PC-9 (cell line): ENCODE measurements around the gene ZNF81. TPM values are rescaled to one million over a fixed set of nuclear protein-coding genes. Genes with fewer than 3 reads are reported as not detected.
"Not testable (repeated sequence)": the region's sequence is repeated elsewhere in the genome, so short reads cannot be mapped to it uniquely, and the experiment has no call there.

Source experiments
- BruUV-seq: library from RNA; stranded (reverse); fragments of 400-500 nt; replicated peaks from 2 replicates; lab custom pipeline; 2021; lab: Mats Ljungman, UMichigan
- CTCF ChIA-PET: fragments of 300-600 bp; sonication (Branson Sonifier 250); formaldehyde crosslinking; loops from one replicate; lab custom pipeline; 2022; ENCODE audit warnings: antibody characterized with exemption; lab: Charles Lee
- POLR2A ChIA-PET: fragments of 300-600 bp; sonication (Branson Sonifier 250); formaldehyde crosslinking; loops from one replicate; lab custom pipeline; 2022; ENCODE audit warnings: antibody characterized with exemption; ENCODE audit not compliant: unreplicated experiment; lab: Charles Lee
- DNase-seq, 2 experiments: peaks; one replicate each; pipeline versions ENCODE4 v3.0.0 to v3.0.0-alpha.2; 2015 to 2022; ENCODE audit warnings: mixed read lengths in 1 of 2
- H2AFZ ChIP-seq: fragments of 200-600 bp; sonication (generic); 2 replicates; pipeline ENCODE4 v1.8.1; 2017; ENCODE audit warnings: antibody characterized with exemption
- H3F3A ChIP-seq: fragments of 200-600 bp; sonication (generic); 2 replicates; pipeline ENCODE4 v1.8.1; 2017; ENCODE audit warnings: antibody characterized with exemption, mild to moderate bottlenecking, low read depth; ENCODE audit not compliant: insufficient read depth
- H3K27ac ChIP-seq: fragments of 200-600 bp; sonication (generic); 2 replicates; pipeline ENCODE4 v1.6.1; 2016; ENCODE audit warnings: mixed run types
- H3K27me3 ChIP-seq: fragments of 200-600 bp; sonication (generic); 2 replicates; pipeline ENCODE4 v1.6.1; 2016; ENCODE audit warnings: low read depth, mixed run types; ENCODE audit not compliant: insufficient read depth
- H3K36me3 ChIP-seq: fragments of 200-600 bp; sonication (generic); 2 replicates; pipeline ENCODE4 v1.6.1; 2016; ENCODE audit warnings: low read depth, mixed run types
- H3K4me1 ChIP-seq: fragments of 200-600 bp; sonication (generic); replicated peaks from 2 replicates; pipeline ENCODE4 v1.6.1; 2016; ENCODE audit warnings: mixed run types; ENCODE audit not compliant: insufficient read depth
- H3K4me2 ChIP-seq: fragments of 200-600 bp; sonication (generic); 2 replicates; pipeline ENCODE4 v1.6.1; 2017; ENCODE audit warnings: mixed run types
- H3K4me3 ChIP-seq: fragments of 200-600 bp; sonication (generic); 2 replicates; pipeline ENCODE4 v1.6.1; 2016; ENCODE audit warnings: mixed run types
- H3K79me2 ChIP-seq: fragments of 200-600 bp; sonication (generic); 2 replicates; pipeline ENCODE4 v1.6.1; 2017; ENCODE audit warnings: low read depth, mixed run types
- H3K9me2 ChIP-seq: fragments of 200-600 bp; sonication (generic); 2 replicates; pipeline ENCODE4 v1.8.1; 2017; ENCODE audit warnings: mild to moderate bottlenecking; ENCODE audit not compliant: insufficient read depth
- H3K9me3 ChIP-seq: fragments of 200-600 bp; sonication (generic); 2 replicates; pipeline ENCODE4 v1.8.1; 2016; ENCODE audit warnings: low read depth; ENCODE audit not compliant: insufficient read depth
- H4K20me1 ChIP-seq: fragments of 200-600 bp; sonication (generic); 2 replicates; pipeline ENCODE4 v1.8.1; 2017; ENCODE audit not compliant: insufficient read depth
- EZH2 ChIP-seq: fragments of 200-600 bp; sonication (generic); IDR thresholded peaks from 2 replicates; pipeline ENCODE4 v1.8.0; 2017; ENCODE audit warnings: antibody characterized with exemption, low read depth
- intact Hi-C: fragments of 100-400 bp; cut with micrococcal nuclease; formaldehyde crosslinking; loops from one replicate; pipeline ENCODE4 v1.10.0; 2022; ENCODE audit not compliant: unreplicated experiment
- total RNA-seq: library from RNA; stranded (reverse); gene quantifications from 2 replicates; pipeline ENCODE4 v1.2.3, GENCODE V29; 2021
- TF ChIP-seq, protein P1 (sequence below): fragments of 200-600 bp; sonication (generic); conservative IDR thresholded peaks from 2 replicates; pipeline ENCODE4 v1.6.1; 2017; ENCODE audit warnings: mixed run types, antibody characterized with exemption, mild to moderate bottlenecking, moderate library complexity

ZNF81 gene
- total RNA-seq, 1 experiment from 2014 or later: 2.0 TPM

DNA sequence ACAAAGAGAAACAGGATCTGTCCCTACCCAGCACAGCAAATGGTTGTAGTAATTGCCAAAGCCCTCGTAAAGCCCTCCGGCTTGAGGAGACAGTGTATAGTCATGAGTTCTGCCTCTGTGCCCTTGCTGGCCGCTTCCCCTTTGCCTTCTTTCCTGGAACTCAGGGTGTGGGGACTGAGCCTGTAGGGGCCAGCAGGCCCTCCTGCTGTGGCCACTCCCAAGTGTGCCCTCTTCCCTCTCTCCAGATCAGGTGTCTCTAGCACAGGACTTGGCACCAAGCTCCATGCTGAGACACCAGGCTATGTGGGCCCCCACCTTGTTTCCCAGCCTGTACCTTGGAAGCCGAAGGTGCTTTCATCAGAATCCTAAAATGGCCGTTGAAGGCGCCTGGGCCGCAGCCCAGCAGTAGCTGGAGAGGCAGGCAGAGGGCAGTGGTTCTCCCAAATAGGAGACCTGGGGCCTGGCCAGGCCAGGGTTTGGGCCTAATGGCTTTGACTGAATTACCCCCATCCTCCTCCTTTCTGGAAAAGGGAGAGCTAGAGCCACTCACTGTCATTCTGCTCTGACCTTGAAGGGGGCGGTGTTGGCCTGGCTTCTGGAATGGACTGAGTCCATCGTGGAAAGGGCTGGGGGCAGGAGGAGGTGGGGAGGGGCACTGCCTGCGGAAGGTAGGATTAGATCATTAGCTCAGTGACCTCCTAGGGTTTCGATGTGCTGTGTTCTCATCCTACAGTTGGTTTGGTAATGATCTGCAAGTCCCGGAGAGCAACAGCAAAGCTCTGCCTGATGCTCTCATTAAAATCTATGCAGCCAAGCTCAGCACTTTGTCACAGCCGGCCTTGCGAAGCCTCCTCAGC lies 30.1 kb upstream of the ZNF81 start:
- H4K20me1 ChIP-seq, POLR2A ChIA-PET, H3K9me3 ChIP-seq, H3K4me2 ChIP-seq, H2AFZ ChIP-seq, H3K79me2 ChIP-seq, intact Hi-C loops, H3F3A ChIP-seq, BruUV-seq, H3K9me2 ChIP-seq, H3K27me3 ChIP-seq, H3K4me3 ChIP-seq, DNase-seq, H3K4me1 ChIP-seq, H3K36me3 ChIP-seq, H3K27ac ChIP-seq, CTCF ChIA-PET: not testable (repeated sequence)

DNA sequence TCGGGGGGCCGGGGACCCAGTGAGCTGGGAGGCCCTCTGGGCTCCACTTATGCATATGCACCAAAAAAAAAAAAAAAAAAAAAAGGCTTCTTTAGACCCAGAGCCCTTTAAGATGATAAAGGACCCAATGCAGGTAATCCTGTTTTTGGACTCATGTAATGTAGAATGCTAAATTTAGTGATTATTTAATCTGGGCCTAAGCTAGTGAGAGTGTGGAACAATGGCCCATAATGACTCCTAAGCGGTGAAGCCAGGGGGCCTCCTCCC lies 29.5 kb upstream of the ZNF81 start:
- H3F3A ChIP-seq, H3K9me3 ChIP-seq, H3K79me2 ChIP-seq, H3K4me3 ChIP-seq, H3K27me3 ChIP-seq, DNase-seq, H3K4me1 ChIP-seq, H2AFZ ChIP-seq, H3K36me3 ChIP-seq, POLR2A ChIA-PET, H3K27ac ChIP-seq, CTCF ChIA-PET, H3K9me2 ChIP-seq, H4K20me1 ChIP-seq, intact Hi-C loops, H3K4me2 ChIP-seq, BruUV-seq: not testable (repeated sequence)

DNA sequence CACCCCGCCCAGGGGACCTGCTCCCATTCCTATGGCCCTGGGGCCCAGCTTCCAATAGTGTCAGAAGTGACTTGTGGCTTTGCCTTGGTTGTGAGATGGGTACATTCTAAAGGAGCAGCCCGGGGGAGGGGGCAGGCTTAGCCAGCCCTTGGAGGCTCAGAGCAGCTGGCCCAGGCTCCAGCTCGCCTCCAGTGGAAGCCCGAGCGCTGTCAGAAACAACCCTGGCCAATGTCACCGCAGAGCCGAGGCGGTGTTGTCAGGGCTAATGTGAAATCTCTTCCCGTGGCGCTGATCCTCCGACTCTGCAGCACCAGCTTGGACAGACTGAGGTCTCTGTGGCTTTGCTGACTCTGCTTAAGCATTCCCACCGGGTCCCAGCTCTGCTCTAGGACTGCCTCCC lies 29.2 kb upstream of the ZNF81 start:
- POLR2A ChIA-PET: no interaction called here
- Histone ChIP-seq H3F3A (no peaks in the 10 kb centered on the region), H3K9me3 (no peaks in the 10 kb centered on the region), H3K27me3 (no peaks in the 10 kb centered on the region), H3K27ac (no peak overlapping the region), H3K9me2 (no peaks in the 10 kb centered on the region), H3K4me2 (no peak overlapping the region), H2AFZ (no peak overlapping the region), H3K79me2 (no peaks in the 10 kb centered on the region), H4K20me1 (no peaks in the 10 kb centered on the region), H3K36me3 (no peaks in the 10 kb centered on the region), H3K4me1 (no peaks in the 10 kb centered on the region), H3K4me3 (no peak overlapping the region)
- CTCF ChIA-PET: no interaction called here
- TF ChIP-seq EZH2: no peak
- TF ChIP-seq, protein P1, sequence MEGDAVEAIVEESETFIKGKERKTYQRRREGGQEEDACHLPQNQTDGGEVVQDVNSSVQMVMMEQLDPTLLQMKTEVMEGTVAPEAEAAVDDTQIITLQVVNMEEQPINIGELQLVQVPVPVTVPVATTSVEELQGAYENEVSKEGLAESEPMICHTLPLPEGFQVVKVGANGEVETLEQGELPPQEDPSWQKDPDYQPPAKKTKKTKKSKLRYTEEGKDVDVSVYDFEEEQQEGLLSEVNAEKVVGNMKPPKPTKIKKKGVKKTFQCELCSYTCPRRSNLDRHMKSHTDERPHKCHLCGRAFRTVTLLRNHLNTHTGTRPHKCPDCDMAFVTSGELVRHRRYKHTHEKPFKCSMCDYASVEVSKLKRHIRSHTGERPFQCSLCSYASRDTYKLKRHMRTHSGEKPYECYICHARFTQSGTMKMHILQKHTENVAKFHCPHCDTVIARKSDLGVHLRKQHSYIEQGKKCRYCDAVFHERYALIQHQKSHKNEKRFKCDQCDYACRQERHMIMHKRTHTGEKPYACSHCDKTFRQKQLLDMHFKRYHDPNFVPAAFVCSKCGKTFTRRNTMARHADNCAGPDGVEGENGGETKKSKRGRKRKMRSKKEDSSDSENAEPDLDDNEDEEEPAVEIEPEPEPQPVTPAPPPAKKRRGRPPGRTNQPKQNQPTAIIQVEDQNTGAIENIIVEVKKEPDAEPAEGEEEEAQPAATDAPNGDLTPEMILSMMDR: no peak
- intact Hi-C loops: no loop called here
- DNase-seq: no peak
- no TSS peak for BruUV-seq

DNA sequence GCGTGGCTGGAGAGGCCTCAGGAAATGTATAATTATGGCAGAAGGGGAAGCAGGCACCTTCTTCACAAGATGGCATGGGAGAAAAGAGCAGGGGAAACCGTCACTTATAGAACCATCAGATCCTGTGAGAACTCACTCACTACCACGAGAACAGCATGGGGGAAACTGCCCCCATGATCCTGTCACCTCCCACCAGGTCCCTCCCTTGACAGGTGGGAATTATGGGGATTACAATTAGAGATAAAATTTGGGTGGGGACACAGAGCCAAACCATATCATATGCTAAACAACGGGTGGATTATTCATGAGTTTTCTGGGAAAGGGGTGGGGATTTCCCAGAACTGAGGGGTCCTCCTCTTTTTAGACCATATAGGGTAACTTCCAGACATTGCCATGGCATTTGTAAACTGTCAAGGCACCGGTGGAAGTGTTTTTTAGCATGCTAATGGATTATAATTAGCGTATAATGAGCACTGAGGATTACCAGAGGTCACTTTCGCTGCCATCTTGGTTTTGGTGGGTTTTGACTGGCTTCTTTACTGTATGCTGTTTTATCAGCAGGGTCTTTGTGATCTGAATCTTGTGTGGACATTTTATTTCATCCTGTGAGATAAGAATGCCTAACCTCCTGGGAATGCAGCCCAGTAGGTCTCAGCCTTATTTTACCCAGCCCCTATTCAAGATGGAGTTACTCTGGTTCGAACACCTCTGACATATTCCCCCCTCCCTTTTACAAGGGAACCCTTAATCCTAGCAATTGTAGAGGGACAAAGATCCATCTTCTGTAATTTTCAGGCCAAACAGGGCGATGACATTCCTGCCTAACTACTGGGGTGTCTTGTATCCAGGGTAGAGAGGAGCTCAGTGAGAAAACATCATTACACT lies 27.6 kb upstream of the ZNF81 start:
- H3K4me2 ChIP-seq: no peak overlapping the region
- H3F3A ChIP-seq: no peaks in the 10 kb centered on the region
- H3K79me2 ChIP-seq: no peaks in the 10 kb centered on the region
- ChIA-PET CTCF (no interaction called here), POLR2A (no interaction called here)
- no peak overlapping the region for H2AFZ ChIP-seq
- no TSS peak for BruUV-seq
- intact Hi-C loops: no loop called here
- H3K27me3 ChIP-seq: no peaks in the 10 kb centered on the region
- DNase-seq: no peak
- no peaks in the 10 kb centered on the region for H3K9me3 ChIP-seq
- no peaks in the 10 kb centered on the region for H3K9me2 ChIP-seq
- no peak overlapping the region for H3K4me3 ChIP-seq
- TF ChIP-seq, protein P1: no peak
- no peak for TF ChIP-seq EZH2
- no peak overlapping the region for H3K27ac ChIP-seq
- no peaks in the 10 kb centered on the region for H4K20me1 ChIP-seq
- no peaks in the 10 kb centered on the region for H3K36me3 ChIP-seq
- no peaks in the 10 kb centered on the region for H3K4me1 ChIP-seq
